Measurements from ENCODE around the gene RPLP2.

RPLP2 gene

DNA sequence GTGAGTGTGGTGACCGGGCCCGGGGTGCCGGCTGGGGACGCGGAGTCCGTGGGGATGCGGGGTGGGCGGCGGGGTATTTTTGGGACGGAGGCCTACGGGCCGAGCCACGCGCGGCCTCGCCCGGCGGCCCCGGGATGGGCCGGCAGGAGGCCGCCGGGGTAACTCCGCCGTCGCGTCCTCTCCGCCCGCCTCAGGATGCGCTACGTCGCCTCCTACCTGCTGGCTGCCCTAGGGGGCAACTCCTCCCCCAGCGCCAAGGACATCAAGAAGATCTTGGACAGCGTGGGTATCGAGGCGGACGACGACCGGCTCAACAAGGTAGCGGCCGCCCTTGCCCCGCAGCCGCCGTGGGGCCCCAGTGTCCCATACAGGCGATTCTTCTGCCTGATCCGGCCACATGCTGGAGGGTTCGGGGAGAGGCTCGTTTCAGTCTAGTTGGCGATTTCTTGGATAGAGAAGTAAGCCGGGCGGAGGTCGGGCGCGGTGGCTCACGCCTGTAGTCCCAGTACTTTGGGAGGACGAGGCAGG is 337 bp downstream of the RPLP2 start:
- no peak for DNase-seq

DNA sequence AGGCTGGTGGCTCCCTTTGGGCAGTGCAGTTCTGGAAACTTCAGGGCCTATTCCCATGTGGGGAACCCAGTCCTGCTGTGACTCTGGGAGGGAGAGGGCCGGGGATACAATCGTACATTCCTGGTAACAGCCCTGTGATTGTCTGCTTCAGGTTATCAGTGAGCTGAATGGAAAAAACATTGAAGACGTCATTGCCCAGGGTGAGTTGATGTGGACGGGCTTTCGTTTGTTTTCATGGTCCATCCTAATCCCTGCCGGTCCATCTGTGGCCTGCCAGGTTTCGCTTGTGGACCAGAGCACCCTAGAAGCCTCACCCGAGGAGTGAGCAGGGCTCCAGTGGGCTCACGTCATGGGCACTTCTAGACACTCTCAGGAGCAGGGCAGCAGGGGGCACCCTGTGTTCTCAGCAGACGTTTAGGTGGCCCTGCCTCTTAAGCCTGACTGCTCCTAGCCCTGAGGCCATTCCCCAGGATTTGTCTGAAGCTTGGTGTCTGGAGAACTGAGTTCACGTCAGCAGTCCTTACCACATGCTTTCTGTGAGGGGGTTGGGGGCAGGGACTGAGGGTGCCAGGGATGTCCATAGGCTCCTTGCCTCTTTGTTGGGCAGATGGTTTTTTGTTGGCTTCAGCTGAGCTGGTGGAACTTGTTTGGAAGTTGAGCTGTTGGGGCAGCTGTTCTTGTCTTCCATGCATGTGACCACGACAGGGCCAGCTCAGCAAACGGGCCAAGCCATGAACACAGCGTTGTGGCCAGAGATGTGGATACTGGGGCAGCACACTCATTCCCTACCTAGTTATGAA is 1.9 kb downstream of the RPLP2 start:
- DNase-seq = no peak

- DNase-seq = no peak
Observed at GRCh38 chr11:812390-812789, 2.6 kb downstream of the RPLP2 start.

DNA sequence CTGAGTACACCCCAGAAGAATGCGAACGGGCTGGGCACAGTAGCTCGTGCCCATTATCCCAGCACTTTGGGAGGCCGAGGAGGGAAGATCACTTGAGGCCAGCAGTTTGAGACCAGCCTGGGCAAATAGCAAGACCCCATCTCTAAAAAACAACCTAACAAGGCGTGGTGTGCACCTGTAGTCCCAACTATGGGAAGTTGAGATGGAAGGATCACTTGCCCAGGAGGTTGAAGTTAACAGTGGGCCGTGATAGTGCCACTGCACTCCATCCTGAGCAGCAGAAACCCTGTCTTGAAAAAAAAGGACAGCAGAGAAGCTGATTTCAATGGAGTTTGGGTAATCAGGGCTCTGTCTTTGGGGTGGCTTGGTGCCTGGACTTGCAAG is 3.3 kb downstream of the RPLP2 start:
- no peak for DNase-seq

DNA sequence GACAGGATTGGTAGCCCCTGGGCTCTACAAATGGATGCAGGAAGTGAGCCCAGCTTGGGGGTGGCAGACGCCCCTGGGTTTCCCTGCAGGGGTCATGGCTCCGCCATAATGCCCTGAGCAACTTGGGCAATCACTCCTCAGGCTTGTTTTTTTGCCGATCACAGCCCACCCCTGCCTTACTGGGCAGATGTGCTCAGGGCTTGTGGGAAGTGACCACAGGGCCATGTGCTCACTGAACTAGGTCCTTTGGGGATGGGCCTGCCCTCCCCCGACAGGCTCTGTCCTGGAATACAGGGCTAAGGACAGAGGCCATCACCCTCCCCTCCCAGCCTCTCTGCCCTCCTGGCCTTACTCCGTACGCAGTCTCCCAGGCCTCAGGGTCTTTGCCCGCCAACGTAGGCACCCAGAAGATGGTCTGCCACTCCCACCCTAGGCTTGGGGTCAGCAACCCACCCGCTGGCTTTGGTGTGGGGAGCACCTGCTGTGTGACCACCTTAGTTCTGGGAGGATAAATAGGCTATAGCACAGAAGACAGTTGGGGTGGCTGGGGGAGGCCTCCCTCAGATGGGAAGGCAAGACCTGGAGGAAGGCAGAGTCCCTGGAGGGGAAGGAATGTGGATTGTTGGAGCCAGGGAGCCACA is 3.8 kb downstream of the RPLP2 start:
- no peak for DNase-seq

- DNase-seq = no peak
Observed at GRCh38 chr11:815675-816432, 6.1 kb downstream of the RPLP2 start.

DNA sequence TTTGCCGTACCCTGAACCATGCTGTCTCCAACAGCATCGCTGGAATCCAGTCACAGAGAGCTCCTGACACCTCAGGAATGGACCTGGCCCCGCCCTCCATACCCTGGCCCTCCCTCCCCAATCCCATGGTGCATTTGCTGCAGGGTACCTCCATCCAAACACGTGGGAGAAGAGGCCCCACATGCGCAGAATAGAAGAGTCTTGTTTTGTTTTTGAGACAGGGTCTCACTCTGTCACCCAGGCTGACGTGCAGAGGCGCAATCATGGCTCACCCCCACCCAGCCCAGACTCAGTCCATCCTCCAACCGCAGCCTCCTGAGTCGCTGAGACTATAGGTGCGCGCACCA is 6.6 kb downstream of the RPLP2 start:
- DNase-seq = no peak

GRCh38 chr11:818396-819128 is 8.8 kb downstream of the RPLP2 start, which contains the start of gene PNPLA2:
PNPLA2 (plus strand) TSS chr11:818914; CDS start chr11:819719, 805 bp downstream.
- DNase-seq = no peak

GRCh38 chr11:819129-819931 is 9.6 kb downstream of the RPLP2 start:
- DNase-seq = peak; percentile 81

- peak; percentile 68 for DNase-seq
Observed at GRCh38 chr11:819943-820649, 10.3 kb downstream of the RPLP2 start.

- DNase-seq = no peak
Observed at GRCh38 chr11:820655-821511, 11.1 kb downstream of the RPLP2 start.

DNA sequence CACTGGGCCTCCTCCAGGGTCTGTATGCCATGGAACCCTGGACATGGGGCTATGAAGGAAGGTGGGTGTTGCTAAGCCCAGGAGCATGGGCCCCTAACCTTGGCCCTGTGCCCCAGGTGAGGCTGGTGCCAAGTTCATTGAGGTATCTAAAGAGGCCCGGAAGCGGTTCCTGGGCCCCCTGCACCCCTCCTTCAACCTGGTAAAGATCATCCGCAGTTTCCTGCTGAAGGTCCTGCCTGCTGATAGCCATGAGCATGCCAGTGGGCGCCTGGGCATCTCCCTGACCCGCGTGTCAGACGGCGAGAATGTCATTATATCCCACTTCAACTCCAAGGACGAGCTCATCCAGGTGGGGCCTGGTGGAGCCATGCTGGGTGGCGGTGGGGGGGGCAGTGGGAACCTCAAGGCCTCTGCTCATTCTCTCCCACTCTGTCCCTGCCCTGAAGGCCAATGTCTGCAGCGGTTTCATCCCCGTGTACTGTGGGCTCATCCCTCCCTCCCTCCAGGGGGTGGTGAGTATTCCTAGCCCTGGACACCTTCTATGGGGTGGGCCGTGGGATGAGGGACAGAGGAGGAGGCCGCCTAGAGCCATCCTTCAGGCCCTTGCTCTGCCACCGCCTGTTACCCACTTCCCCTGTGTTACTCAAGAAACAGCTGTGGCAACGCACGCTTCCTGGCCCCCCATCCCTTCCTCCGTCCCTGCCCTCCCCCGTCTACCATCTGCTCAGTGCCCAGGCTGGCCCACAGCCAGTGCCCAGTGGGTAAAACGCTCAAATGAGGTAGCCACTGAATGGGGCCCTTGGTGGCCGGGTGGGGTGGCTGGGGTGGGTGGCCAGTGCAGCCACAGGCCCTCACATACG is 12.0 kb downstream of the RPLP2 start:
- DNase-seq = no peak

DNA sequence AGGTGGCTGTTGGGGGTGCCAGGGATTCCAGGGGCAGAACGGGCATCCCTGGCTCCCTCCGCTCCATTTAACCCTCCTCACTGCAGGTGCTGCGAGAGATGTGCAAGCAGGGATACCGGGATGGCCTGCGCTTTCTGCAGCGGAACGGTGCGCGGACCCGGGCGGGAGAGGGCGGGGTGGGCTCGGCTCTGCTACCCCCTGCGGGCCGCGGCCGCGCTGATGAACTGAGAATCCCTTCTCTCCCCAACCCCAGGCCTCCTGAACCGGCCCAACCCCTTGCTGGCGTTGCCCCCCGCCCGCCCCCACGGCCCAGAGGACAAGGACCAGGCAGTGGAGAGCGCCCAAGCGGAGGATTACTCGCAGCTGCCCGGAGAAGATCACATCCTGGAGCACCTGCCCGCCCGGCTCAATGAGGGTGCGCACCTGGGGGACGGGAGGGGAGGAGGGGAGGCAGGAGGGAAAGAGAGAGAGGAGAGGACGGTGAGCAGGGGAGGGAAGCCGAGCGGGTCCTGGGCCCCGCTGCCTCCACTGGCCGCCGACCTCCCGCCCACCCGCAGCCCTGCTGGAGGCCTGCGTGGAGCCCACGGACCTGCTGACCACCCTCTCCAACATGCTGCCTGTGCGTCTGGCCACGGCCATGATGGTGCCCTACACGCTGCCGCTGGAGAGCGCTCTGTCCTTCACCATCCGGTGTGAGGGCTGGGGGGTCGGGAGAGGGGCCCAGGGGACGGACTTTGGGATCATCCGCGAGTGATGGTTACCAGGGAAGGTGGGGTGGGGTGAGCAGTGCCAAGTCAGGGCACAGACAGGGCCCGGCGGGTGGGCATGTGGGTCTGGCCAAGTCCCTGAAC is 13.9 kb downstream of the RPLP2 start:
- DNase-seq = peak; percentile 63

GRCh38 chr11:824292-824880 is 14.6 kb downstream of the RPLP2 start:
- DNase-seq = peak; percentile 74

GRCh38 chr11:824942-825341 is 15.2 kb downstream of the RPLP2 start:
- no peak for DNase-seq

DNA sequence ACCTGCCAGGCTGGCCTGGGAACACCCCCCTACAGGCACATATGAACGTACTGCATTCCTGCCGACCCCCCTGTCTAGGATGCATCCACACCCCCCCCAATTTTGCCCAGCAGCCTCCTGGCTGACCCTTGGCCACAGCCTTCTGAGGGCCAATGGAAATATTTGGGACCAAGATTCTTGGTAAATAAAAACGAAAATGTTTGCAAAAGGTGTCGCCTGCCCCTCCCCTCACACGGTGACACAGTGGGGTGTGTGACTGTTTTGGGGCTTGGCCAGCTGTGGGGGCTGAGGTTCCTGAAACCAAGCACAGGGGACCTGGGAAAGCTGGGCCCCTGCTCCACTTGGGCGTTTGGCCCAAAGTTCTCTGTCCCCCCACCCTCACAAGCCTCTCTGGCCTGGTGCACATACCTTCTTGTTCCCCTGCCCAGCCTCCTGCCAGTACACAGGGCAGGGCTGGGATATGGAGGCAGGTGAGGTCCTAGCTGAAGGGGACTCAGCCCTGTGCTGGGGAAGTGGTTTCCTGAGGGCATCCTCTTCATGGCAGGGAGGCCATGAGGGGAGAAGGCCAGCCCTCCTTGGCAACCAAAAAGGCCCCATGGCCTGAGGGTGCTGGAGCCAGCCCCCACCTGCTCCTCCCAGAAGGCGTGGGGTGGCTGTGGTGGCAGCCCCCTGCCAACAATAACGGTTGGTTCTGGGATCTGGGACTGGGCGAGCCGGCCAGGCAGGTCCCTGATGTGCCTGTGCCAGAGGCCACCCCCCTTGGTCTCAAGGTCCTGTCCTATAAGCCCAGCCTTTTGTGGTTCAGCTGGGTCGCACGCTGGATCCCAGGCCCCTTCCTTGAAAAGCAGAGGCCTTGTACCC is 15.8 kb downstream of the RPLP2 start:
- DNase-seq = no peak

DNA sequence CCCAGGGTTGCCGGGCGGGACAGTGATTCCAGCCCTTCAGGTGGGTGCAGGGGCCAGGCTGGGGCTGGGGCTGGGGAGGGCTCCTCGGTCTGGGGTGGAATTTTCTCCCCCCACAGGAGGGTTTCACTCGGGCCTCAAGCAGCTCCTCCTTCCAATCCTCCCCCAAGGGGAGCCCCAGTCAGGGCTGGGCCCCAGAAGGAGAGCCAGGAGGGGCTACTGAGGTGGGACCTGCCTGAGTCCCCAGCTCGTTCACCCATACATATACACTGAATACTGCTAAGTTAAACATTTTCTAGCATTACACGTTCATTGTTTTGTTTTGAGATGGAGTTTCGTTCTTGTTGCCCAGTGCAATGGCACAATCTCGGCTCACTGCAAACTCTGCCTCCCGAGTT is 16.5 kb downstream of the RPLP2 start:
- no peak for DNase-seq
